AG04449 (cell line): Measurements from ENCODE around the gene FANCM.

ENCODE experiments used
- CTCF ChIA-PET: fragments of 350-600 bp; formaldehyde crosslinking; extraction: SDS; loops from one replicate; lab custom pipeline; 2021; ENCODE audit warnings: antibody characterized with exemption; lab: Yijun Ruan, JAX
- POLR2A ChIA-PET: fragments of 400-600, 350-600 bp; formaldehyde crosslinking; extraction: SDS; loops from one replicate; lab custom pipeline; 2020; ENCODE audit warnings: antibody characterized with exemption, inconsistent platforms; lab: Yijun Ruan, JAX
- DNase-seq: peaks from one replicate; pipeline ENCODE4 v3.0.0-alpha.2; 2010; ENCODE audit warnings: low read depth, low spot score
- H3K4me3 ChIP-seq: 2 replicates; pipeline ENCODE4 v1.5.1; 2011; ENCODE audit warnings: low read depth, mild to moderate bottlenecking, control low read depth, low read length
- TF ChIP-seq, protein P1 (sequence below): IDR thresholded peaks from one replicate; pipeline ENCODE4 v1.5.1; 2011; ENCODE audit warnings: mild to moderate bottlenecking, moderate library complexity, low read length, control low read depth, inconsistent platforms; ENCODE audit not compliant: insufficient read depth; ENCODE audit errors: missing control alignments

FANCM gene

DNA sequence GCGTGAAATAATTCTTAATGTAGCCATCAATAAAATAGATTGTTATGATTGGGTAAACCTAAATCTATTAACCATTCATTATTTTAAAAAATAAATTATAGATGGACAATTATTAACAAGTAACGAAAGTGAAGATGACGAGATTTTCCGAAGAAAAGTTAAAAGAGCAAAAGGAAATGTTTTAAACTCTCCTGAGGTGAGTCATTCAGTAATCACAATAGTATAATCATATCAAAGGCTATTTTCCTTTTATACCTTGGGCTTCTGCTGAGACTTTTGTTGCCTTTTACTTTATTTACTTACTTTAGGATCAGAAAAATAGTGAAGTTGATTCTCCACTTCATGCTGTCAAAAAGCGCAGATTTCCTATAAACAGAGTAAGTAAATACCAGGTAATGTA lies 45.6 kb downstream of the FANCM start:
- CTCF ChIA-PET: no interaction called here
- TF ChIP-seq, protein P1, sequence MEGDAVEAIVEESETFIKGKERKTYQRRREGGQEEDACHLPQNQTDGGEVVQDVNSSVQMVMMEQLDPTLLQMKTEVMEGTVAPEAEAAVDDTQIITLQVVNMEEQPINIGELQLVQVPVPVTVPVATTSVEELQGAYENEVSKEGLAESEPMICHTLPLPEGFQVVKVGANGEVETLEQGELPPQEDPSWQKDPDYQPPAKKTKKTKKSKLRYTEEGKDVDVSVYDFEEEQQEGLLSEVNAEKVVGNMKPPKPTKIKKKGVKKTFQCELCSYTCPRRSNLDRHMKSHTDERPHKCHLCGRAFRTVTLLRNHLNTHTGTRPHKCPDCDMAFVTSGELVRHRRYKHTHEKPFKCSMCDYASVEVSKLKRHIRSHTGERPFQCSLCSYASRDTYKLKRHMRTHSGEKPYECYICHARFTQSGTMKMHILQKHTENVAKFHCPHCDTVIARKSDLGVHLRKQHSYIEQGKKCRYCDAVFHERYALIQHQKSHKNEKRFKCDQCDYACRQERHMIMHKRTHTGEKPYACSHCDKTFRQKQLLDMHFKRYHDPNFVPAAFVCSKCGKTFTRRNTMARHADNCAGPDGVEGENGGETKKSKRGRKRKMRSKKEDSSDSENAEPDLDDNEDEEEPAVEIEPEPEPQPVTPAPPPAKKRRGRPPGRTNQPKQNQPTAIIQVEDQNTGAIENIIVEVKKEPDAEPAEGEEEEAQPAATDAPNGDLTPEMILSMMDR: no peak
- POLR2A ChIA-PET: no interaction called here
- no peak overlapping the region for H3K4me3 ChIP-seq
- no peak for DNase-seq

DNA sequence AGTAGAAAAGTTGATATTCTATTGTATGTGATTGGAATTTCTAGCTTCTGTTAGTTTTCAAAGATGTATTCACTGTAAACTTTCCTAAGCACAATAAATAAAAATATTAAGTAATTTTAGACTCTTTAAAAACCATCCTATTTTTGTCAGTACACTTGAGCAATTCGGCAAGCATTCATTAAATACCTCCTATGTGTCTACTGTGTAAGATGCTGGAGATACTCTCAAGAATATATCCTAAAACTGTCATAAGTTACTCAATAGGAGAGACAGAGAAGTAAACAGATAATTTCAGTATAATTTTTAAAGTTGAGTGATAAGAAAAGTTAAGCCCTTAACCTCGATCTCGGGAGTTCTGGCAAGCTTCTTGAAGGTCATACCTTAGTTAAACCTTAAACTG lies 46.1 kb downstream of the FANCM start:
- ChIA-PET POLR2A (no interaction called here), CTCF (interaction anchor here (1.0 kb wide), 1 partner anchor 71 kb away, joined by 3 read pairs; the partner anchor contains the start of gene MIS18BP1)
- H3K4me3 ChIP-seq: no peak overlapping the region
- DNase-seq: no peak
- TF ChIP-seq, protein P1: no peak

DNA sequence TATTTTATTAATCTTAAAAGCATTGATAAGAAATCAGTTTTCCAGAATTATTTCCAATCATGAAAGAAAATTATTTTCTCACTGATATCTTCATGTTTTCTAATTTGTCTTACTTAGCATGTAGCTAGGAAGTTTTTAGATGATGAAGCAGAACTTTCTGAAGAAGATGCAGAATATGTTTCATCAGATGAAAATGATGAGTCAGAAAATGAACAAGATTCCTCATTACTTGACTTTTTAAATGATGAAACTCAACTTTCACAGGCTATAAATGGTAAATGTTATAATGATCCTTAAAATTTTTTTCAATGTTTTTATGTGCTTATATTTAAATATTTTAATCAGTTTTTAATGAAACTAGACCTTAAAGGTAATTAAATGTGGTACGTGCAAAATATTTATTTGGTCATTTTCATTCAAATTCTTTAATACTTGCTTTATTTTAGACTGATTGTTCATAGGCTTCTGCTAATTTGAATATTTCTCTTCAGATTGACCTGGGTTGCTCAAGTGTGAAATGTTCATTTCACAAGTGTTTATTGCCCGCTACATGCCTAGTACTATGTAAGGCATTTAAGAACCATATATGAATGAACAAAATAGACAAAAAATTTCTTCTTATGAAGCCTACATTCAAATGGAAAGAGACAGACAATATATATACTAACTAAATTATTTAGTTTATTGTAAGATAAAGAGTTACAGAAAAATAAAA lies 49.5 kb downstream of the FANCM start:
- H3K4me3 ChIP-seq: no peak overlapping the region
- ChIA-PET POLR2A (interaction anchor here (0.7 kb wide), 1 partner anchor 14 kb away, joined by 5 read pairs; no protein-coding TSS in a partner anchor), CTCF (interaction anchor here (1.2 kb wide), 1 partner anchor 83 kb away, joined by 4 read pairs; no protein-coding TSS in a partner anchor)
- DNase-seq: no peak
- TF ChIP-seq, protein P1: no peak

DNA sequence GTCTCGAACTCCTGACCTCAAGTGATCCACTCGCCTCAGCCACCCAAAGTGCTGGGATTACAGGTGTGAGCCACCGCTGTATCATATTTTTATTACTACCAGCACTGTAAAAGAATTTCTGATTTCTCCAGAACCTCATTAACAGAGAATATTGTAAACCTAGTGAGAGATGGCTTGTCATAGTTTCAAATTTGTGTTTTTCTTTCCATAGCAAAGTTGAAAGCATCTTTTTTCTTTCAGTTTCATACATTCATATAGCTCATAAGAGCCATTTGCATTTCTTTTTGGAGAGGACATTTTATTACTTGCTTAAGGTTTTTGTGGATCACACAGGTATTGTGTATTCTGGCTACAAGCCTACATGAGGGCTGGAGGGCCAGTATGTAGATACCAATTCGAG lies 59.2 kb downstream of the FANCM start:
- CTCF ChIA-PET: no interaction called here

DNA sequence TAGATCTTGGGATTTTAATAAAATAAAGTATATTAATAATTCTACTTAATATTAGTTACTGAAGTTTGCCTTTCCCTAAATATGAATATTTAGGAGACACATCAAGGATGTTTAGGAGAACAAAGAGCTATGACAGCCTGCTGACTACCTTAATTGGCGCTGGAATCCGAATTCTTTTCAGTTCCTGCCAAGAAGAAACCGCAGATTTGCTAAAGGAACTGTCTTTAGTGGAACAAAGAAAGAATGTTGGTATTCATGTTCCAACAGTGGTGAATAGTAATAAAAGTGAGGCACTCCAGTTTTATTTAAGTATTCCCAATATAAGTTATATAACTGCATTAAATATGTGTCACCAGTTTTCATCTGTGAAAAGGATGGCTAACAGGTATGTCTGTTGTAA lies 62.8 kb downstream of the FANCM start:
- CTCF ChIA-PET: interaction anchor here (0.9 to 3.1 kb wide), 3 partner anchors 12 to 55 kb away, joined by 3 to 11 read pairs (median 3); partner anchors contain the start of gene MIS18BP1
- no peak for DNase-seq
- TF ChIP-seq, protein P1: no peak
- no peak overlapping the region for H3K4me3 ChIP-seq
- POLR2A ChIA-PET: interaction anchor here (0.5 kb wide), 1 partner anchor 854 kb away, joined by 3 read pairs; no protein-coding TSS in a partner anchor

More for the DNA sequence above, 59.2 kb downstream of the FANCM start:
- TF ChIP-seq, protein P1: no peak
- POLR2A ChIA-PET: no interaction called here
- DNase-seq: no peak
- no peak overlapping the region for H3K4me3 ChIP-seq

DNA sequence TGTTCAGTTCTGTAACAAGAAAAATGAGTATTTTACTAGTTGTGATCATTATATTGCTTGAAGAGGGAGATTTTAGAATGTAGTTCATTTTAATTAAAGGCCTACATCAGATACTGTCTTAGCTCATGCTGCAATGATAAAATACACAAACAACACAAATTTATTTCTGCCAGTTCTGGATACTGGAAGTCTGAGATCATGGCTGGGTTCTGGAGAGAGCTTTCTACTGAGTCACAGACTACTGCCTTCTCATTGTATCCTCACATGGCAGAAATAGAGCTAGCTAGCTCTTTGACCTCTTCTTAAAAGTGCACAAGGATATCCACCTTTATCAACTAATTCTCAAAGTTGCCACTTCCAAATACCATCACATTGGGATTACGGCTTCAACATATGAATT lies 63.5 kb downstream of the FANCM start:
- ChIA-PET POLR2A (interaction anchor here (0.5 kb wide), 2 partner anchors 14 to 853 kb away, joined by 3 to 5 read pairs; no protein-coding TSS in a partner anchor), CTCF (interaction anchor here (0.9 to 3.1 kb wide), 3 partner anchors 13 to 54 kb away, joined by 3 to 11 read pairs (median 3); partner anchors contain the start of gene MIS18BP1)
- TF ChIP-seq, protein P1: no peak
- H3K4me3 ChIP-seq: no peak overlapping the region
- DNase-seq: peak; percentile 36
